Measurements from ENCODE around the gene ZNF593OS.

ZNF593OS gene

GRCh38 chr1:26182383-26182696, 10.7 kb upstream of the ZNF593OS start:
- DNase-seq = no peak

- DNase-seq = no peak
Observed at GRCh38 chr1:26181586-26182382, 10.2 kb upstream of the ZNF593OS start.

GRCh38 chr1:26180010-26180506, 8.4 kb upstream of the ZNF593OS start:
- DNase-seq = no peak

DNA sequence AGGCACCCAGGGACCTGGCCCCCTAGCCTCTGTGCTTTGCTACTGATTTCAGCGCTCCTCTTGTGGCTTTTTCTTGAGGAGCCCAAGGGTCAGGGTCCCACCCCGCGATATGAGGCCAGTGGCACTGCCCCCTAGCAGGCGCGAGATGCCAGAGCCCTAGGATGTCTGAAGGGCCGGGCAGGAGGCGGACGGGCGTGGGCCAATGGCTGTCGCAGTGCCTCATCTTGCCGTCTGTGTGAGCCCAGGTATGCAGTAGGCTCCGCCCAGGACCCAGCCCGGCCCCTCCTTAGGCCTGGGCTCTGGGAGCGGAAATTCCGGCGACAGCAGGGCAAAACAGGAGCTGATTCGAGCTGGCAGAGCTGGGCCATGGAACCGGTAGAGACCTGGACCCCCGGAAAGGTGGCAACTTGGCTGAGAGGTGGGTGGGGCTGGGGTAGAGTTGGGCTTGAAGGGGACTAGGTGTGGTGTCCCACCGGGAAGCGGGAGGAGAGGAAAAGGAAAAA, 5.6 kb upstream of the ZNF593OS start, which contains the start of gene CNKSR1:
CNKSR1 (plus strand) TSS at position 310 of the 503 bp plus-strand sequence; CDS start at position 367, 57 bp downstream.
- no peak for DNase-seq

- DNase-seq = no peak
Observed at GRCh38 chr1:26175346-26175745, 3.7 kb upstream of the ZNF593OS start.

DNA sequence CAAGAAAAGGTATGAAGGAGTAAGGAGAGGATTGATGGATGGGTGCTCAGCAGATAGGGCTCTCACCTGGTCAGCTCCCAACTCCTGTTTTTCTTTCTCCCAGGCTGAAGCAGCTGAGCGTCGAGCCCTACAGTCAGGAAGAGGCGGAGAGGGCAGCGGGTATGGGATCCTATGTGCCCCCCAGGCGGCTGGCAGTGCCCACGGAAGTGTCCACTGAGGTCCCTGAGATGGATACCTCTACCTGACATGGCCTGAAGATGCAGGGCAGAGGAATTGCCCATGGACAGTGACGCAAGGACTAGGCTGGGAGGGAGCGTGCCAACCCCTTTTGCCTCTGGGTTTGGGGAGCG, 1.2 kb downstream of the ZNF593OS start:
- no peak for DNase-seq

DNA sequence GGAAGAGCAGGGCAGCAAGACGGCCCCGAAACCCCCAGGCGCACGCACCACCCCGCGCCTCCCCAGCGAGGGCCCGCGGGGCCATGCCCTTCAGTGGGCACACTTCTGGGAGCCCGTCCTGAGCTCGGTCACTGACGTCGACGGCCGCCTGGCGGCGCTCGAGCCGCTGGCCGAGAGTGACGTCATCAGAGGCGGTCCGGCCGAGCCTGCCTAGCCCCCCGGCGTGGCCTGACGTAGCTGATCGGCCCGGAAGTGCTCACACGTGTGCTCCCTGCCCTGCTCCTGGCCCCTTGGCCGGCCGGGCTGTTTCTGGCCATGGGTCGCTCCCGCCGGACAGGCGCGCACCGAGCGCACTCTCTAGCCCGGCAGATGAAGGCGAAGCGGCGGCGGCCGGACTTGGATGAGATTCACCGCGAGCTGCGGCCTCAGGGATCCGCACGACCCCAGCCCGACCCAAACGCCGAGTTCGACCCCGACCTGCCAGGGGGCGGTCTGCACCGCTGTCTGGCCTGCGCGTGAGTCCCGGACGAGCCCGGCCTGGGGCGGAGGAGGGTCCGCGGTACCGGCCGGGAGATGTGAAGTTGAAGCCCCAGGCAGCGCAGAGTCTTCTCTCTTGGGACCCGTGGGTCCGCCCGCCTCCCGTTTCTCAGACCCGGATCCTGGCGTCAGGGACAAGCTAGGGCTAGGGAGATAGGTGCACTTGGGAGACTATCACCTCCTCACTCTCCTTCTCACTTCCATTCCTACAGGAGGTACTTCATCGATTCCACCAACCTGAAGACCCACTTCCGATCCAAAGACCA, 1.8 kb downstream of the ZNF593OS start, which contains the start of gene ZNF593:
ZNF593 (plus strand) TSS at position 240 of the 803 bp plus-strand sequence; CDS start at position 316, 76 bp downstream.
- peak; percentile 97 for DNase-seq

DNA sequence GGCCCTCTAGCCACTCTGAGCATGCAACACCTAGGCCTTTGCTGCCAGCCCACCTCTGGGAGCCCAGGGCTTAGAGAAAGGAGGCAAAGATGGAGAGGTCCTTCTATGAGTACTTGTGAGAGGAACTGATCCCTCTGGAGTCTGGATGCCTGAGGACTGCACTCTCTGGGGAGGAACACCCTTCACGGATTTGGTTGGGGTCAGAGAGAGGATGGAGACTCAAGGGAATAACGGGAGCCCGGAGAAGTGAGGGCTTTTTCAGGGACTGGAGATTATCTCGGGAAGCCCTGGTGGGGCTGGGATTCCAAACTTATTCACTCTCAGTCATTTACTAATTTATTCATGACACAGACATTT, 2.5 kb downstream of the ZNF593OS start:
- no peak for DNase-seq

DNA sequence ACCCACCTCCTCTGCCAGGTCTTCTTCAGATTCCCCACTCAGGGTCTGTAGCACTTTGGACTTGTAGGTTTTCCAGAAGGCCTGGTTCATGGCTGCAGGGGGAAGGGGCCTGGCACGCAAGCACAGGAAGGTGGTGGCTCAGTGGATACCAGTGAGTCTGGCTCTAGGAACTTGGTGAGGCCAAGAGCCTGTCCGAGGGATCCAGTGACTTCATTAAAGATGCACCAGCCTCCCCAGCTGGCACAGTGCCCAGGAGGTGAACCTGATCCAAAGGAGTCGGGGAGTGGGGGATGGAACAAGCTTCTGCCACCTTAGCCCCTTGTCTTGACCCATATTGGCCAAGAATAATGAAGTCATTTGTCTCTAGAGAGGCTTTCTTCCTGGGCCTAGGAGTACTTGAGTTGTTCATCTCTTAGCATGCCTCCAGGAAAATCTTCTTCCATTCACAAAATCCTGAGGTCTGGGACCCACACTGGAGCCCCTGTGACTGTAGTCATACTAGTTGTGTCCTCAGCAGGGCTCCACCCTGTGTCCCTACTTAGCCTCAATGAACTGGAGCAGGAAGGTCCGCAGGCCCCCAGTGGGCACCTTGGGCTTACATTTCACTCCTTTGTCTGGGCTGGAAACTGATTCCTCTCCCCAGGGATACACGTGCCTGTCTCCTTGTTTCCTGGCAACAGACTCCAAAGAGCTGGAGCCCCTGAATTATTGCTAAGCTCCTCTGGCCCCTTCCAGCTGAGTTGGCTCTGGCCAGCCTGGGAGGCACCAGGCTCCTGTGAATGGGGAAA, 3.0 kb downstream of the ZNF593OS start, which contains the start of gene C1orf232:
C1orf232 (minus strand) TSS at position 554 of the 788 bp plus-strand sequence; CDS start at position 90, 464 bp downstream.
- DNase-seq = no peak

- DNase-seq = no peak
Observed at GRCh38 chr1:26166719-26167281, 4.8 kb downstream of the ZNF593OS start.

DNA sequence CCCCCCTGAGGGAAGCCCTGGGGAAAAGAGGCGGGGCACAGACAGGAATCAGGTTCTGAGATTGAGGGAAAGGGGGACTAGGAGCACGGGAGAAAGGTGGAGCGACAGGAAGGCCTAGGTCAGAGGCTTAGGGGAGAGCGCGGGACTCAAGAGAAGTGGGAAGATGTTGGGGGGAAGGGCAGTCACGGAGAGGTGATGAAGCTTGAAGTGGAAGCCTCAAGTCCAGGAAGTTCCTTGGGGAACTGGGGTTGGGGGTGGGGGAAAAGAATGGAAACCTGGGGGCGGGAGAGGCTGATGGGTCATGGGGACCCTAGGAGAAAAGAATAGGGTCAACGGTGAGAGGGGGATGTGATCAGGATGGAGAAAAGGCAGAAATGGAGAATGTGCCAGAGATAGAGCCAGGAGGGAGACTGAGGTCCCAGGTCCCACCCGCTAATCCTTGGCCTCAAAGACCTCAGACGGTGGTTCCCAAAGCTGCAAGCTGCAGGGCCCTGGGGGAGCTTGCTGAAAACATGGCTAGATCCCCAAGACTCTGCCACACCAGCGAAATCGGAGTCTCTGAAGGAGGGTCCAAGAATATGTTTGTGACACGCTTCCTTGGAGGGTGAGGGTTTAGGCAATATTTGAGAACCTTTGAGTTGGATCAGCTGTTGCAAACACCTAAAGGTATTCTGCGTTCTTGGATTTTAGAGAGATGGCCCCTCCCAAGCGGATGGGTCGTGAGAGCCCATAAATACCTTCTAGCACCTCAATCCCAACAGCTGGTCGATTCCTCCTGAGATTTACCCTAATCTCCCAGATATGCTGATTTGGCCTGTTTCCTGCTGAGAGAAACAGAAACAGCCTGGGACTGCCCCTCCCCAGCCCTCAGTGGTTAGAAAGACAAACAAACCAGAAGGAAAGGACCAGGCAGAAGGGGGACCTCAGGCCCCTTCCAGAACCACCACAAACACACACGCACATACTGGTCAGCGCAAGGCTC, 6.5 kb downstream of the ZNF593OS start:
- no peak for DNase-seq

GRCh38 chr1:26164036-26164860, 7.4 kb downstream of the ZNF593OS start:
- DNase-seq = peak; percentile 63

DNA sequence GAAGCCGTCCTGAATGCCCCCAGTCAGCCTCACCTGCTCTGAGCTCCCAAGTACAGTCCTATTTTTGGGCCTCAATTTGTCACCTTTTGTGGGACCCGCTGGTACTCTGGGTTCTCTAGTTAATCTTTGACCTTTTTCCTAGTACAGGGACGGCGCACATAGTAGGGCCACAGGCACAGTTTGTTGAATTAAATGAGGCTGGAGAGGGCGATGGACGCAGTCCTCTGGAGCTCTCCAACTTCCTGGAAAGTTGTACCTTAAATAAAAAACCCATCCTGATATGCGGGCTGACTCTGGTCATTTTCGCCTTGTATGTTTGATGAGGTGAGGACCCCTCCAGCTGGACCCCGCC, 8.0 kb downstream of the ZNF593OS start:
- DNase-seq = no peak

DNA sequence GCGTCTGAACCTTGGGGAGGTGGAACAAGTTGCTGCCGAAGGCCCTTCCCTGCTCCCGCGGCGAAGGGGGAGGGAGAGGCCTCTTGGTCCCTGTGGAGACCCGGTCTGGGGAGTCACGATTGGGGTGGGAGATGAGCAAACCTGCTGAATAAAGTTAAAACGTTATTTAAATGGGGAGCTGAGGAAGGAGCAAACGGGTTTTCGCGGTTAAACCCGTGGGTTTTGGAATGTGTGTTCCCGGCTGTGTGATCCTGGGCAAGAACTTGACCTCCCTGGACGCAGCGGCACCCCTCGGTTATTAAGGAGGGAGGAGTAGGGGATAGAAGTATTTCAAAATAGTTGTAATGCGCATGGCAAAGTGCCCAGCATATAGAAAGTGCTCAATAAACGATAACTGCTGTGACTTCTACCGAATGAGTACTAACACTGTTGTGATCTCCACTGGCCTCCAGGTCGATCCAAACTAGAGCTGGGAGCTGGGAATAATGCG, 9.4 kb downstream of the ZNF593OS start:
- peak; percentile 41 for DNase-seq

GRCh38 chr1:26161415-26162219, 10.0 kb downstream of the ZNF593OS start:
- DNase-seq = peak; percentile 86

DNA sequence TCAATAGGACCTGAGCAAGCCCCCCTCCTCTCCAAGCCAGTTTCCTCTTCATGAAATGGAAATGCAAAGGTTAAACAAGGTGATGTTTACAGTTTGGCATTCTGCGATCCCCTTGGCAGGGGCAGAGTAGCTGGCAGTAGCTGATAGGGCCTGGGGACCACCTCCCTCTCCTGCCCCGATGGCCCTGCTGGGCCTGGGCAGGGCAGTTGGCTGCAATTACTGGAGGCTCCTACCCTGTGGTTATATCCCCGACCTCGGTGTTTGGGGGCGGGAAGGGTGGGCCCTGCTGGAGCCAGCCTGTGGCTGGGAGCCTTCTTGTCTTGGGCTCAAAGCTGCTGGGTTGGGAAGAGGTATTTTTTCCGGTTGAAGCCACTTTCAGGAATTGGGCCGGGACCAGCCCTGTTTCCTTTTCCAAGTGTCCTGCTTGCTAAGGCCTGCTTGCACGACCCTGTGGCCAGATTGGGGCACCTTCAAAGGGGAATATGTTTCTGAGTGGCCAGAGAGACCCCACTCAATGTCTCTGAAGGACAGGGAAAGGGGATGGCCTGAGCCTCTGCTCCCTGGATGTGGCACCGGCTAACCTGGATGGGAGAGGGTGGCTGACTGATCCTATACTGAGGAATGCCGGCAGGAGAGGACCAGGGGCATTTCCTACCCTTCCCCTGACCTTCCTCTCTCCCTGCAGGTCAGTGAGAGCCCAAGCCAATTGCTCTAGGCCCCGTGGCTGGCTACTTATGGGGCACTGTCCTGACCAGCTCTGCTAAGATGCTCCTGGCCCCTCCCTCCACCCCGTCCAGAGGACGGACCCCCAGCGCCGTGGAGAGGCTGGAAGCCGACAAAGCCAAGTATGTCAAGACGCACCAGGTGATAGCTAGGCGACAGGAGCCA, 10.9 kb downstream of the ZNF593OS start:
- peak; percentile 63 for DNase-seq

GRCh38 chr1:26159743-26160039, 11.9 kb downstream of the ZNF593OS start:
- DNase-seq = no peak

Measured in hematopoietic multipotent progenitor cell treated with erythropoietin and hydrocortisone succinate and interleukin-3 and kit ligand, for 4 days (in vitro differentiated cells).